GM19043 (cell line): Measurements from ENCODE around the gene PLA2G2F.

ENCODE experiments used
- ATAC-seq: cut with Tn5 transposase; IDR thresholded peaks from one replicate; pipeline ENCODE4 v1.9.1; 2021; ENCODE audit warnings: low read depth; ENCODE audit not compliant: unreplicated experiment

The PLA2G2F gene

DNA sequence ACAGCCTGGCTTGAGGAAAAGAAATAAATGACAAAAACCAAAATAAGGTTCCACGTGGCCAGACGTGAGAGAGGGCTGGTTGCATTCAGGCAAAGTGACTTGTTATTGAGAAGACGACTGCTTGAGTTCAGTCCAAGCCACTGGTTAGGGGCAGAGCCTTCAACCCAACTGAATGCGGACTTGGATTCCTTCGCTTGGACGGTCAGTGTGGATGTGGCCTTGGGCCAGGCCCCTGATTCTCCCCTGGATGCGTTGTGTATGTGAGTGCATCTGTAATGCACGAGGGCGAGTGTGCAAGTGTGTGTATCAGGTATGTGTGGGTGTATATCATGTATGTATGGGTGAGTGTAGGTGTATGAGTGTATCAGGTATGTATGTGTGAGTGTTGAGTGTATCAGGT, 1.9 kb downstream of the PLA2G2F start:
- no peak for ATAC-seq

DNA sequence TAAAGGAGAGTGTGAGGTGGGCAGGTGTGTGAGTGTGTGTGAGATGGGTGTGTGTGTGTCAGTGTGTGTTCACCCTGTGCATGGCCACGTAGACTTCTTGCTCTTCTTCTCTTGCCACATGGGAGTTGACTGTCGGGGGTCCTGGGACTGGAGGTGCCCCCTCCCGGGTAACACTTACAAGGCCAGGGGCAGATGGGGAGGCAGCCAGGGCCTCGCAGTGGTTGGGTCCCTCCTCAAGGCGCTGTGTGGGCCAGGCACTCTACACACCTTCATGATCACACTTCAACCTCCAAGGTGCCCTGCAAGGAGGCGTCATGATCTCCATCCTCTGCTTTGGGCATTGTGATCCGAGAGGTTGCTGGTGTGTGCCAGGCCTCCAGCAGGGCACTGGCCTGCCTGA, 2.3 kb downstream of the PLA2G2F start:
- ATAC-seq = no peak

DNA sequence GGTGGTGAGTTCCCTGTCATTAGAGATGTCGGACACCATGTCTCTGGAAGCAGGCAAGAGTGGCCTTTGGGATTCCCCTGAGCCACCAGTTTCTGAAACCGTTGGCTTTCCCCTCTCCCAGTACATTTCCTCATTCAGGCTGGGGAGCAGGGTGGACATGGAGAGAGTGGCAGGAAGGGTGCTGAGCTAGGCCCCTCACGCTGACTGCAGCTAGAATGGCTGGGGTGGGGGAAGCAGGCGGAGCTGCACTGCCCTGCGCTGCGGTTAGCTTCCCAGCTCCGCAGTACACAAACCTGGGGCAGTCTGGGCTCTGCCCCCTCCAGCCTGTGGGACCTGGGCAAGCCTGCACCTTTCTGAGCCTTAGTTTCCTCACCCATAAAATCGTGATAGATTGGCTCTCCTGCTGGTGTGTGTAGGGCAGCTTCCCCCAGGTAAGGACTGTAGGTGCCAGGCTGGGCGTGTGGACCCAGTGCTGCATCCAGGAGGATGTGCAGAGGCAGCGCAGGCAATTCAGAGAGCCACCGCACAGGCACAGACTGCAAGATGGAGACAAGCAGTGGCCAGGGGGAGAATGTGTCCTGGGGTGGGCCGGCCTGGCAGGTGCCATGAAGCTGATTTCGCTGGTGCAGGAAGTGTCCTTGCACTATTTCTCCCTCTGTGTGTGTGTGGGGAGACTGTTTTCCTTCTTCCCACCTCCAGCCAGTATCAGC, 3.0 kb downstream of the PLA2G2F start:
- ATAC-seq = no peak

DNA sequence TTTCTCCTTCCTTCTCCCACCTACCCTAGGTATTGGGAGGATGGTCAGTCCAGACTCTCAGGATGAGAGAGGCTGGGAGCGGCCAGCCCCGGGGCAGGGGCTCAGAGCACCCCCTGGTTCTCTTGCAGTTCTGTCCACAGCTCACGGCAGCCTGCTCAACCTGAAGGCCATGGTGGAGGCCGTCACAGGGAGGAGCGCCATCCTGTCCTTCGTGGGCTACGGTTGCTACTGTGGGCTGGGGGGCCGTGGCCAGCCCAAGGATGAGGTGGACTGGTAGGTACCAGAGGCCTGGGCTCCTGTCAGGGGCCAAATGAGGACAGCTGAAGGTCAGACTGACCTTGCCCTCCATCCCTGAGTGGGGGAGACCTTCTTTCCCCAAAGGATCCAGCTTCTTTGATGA, 4.2 kb downstream of the PLA2G2F start:
- ATAC-seq = no peak

DNA sequence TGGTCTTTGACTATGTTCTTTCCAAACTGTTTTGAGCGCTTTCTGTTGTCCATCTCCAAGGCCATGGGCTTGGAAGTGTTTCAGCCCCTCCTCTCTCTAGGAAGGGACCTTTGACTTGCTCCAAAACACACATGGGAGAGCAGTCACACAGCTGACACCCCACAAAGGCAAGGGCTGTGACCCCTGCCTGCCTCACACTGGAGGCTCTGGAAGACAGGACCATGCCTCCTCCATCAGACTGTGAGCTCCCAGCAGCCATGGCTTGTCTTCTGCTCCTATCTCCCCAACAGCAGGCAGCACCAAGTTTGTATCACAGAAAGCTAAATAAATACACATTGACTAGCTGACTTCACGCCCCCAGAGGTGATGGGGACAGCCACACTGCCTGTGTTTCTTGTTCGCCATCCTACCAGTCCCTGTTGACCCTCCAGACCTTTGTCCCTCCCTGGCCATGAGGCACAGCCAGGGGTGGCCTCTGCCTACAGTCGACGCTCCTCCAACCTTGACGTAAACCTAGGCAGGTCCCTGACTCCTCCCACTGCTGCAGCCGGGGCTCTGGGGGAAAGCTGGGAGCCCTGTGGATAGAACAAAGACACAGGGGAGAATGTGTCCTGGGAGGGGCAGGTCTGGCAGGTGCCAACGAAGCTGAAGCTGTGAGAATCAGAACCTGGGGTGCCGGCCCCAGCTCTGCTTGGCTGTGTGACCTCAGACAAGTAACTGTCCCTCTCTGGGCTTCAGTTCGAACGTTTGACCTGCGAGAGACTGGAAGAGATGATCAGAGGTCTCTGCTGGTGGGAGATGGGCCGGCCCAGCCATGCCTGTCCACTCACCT, 4.8 kb downstream of the PLA2G2F start:
- no peak for ATAC-seq

DNA sequence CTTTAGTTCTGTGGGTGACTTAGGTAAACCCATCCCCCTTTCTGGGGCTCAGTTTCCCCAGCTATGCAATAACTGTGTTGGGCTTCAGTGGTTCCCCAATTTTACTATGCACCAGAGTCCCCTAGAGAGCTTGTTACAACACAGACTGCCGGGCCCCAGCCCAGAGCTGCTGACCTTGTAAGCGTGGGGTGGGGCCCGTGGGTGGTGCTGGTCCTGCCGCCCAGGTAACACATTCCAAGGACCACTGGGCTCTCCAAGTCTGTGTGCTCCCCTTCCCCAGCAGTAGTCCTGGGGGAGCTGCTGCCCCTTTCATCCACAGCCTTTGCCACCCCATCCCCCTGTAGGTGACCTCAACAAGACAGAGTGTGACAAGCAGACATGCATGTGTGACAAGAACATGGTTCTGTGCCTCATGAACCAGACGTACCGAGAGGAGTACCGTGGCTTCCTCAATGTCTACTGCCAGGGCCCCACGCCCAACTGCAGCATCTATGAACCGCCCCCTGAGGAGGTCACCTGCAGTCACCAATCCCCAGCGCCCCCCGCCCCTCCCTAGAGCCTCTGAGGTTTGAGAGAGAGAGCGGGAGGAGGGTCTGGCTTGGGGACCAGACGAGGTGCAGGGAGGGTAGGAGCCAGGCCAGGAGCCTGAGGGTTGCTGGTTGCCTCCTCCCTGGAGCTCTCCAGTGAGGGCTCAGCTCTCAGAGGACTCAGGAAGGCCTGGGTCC, 8.9 kb downstream of the PLA2G2F start:
- ATAC-seq = no peak

DNA sequence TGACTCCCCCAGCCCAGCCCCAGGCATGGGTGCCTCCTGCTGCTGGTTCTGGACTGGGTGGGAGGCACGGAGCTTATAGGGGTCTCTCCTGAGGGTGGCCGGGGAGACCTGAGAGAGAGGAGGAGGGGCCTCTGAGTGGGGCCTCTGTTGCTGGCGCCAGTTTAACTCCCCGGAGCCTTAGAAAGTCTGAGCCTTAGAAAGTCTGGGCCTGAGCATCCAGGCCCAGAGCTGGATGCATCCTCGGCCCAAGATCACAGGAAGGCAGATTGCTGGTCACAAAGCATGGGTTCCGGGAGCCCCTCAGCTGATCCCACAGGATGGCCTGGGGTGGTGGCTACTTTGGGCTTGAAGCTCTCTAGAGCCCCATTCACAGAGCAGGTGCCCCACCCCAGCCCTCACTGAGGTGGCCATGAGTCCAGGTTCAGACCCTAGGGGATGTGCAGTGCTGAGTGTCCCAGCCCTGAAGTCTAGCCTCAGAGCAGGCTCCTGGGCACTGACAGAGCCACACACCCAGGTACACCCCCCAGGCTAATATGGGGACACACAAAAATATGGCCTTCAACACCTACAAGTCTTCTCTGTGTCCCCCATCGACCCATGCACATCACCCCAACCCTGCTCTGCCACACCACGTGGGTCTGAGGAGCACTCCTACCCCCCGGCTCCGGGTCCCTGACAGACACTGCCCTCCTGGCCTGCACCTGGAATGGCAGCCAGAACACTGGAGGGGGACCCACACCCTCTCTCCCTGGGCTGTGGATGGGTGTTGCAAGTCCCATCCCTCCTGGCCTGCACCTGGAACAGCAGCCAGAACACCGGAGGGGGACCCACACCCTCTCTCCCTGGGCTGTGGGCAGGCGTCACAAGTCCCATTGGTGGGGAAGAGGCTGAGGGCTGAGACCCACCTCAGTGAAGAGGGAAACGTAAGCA, 9.7 kb downstream of the PLA2G2F start:
- no peak for ATAC-seq

DNA sequence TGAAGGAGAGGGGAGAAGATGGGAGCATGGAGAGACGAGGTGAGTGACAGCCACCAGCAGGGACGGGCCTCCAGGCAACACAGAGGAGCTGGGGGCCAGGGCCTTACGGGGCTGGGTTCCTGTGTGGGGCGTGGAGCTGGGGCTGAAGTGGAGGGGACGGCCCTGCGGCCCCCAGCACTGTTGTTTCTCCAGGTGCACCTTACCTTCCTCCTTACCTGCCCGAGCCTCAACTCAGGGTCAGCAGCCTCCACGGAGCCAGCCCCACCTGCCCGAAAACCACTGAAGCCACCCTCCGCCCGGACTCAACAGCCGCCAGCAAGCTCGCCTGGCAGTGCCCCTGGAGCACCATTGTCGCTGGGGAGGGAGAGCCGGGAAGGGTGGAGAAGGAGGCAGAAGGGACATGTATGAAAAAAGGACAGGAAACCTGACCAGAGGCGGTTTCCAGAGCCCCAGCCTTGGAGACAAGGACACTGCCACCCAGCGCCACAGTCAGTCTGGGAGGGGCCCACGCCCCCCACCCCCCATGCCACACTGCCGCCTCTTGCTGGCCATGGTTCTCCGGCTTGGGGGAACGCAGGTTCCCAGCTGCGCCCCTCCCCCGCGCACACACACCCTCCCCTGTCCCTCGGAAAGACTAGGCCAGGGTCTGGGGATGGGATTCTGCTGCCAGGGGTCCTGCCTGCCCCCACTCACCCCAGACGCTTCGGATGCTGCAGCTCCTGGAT, 10.6 kb downstream of the PLA2G2F start:
- ATAC-seq = no peak

DNA sequence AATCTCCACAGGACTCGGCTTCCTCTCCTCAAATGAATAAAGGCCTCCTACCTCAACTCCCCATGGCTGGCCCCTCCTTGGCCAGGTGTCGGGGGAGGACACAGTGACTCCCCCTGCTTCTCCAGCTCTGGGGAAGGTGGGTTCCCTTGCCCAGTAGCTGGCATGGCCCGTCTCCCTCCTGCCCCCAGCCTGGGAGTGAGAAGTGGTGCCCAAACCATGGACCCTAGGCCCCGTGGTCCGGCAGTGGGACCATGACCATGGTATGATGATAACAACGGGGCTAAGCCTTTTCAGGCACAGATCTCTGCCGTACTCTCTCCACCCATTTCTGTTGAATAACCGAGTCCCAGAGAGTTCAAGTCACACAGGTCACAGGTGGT, 11.2 kb downstream of the PLA2G2F start:
- ATAC-seq = no peak

DNA sequence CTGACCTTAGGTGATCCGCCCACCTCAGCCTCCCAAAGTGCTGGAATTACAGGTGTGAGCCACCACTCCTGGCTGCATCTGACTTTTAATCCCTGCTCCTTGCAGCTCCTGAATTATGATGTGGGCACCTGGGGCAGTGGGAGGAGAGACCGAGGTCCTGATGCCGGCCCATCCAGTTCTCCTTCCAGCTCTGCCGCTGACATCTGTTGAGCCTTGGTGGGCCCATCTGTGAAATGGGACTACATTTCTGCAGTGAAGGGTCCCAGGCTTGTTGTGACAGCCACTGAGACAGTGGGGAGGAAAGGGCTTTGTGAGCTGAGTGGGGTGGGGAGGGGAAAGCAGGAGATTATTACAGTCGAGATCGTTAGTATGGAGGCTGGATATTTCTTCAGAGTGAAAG, 11.8 kb downstream of the PLA2G2F start:
- ATAC-seq = no peak

DNA sequence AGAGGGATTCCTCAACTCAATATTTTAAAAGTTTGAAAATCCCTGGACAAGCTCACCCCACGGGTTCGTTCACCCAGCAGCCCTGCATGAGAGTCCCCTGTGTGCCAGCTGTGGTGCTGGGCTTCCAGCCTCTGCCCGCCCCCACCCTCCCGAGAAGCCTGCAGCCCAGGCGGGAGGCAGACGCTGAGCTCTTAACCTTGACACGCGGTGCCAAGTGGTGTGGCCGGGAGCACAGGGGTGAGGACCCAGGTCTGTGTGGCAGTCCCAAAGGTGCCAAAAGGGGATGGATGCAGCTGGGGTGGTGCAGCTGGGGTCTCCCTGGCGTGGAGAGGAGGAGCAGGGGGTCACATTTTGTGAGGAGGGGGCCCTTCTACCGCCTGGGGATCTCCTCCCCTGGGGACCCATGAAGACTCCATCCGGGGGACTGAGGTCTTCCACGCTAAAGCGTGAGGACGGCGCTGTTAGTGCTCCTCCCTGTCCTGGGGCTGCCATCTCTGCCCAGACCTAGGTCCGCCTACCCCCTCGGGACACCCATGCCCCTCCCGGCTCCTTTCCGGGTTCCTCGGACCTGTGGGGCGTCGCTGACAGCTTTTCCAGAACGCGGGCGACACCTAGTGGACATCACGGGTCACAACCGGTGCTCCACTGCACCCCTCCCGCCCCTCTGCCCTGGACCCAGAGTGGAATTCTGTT, 12.9 kb downstream of the PLA2G2F start:
- no peak for ATAC-seq

DNA sequence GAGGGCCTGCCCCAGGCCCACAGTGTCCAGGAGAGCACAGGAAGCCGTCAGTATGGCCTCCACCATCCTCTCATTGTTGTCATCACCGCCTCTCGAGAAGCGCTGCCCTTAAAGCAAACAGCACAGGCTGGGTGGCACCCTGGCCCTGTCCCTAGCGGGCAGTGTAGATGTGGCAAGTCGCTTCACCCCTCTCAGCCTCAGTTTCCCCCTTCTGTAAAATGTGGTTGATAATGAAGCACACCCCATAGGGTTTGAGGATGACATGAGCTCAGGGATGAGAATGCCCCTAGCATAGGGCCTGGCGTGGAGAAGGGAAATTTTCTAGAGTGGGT, 13.4 kb downstream of the PLA2G2F start:
- ATAC-seq = no peak

DNA sequence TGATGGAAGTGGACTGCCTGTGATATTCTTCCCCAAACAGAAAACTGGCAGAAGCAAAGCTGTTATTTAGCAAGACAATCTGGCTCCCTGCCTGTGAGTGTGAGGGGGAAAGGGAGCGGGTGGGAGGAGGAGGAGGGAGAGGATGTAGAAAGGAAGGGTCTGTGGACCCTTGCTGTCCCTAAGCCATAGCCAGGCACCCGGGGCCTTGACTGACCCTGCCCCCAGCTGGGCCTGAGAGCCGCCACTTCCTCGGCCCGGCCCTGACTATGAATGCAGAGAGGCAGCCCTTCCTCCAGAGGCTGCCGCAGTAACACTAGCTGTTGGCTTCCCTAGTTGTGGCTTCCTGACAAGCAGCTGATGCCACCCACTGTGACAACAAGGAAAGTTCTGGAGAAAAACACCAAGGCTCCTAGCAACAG, 13.9 kb downstream of the PLA2G2F start:
- no peak for ATAC-seq

DNA sequence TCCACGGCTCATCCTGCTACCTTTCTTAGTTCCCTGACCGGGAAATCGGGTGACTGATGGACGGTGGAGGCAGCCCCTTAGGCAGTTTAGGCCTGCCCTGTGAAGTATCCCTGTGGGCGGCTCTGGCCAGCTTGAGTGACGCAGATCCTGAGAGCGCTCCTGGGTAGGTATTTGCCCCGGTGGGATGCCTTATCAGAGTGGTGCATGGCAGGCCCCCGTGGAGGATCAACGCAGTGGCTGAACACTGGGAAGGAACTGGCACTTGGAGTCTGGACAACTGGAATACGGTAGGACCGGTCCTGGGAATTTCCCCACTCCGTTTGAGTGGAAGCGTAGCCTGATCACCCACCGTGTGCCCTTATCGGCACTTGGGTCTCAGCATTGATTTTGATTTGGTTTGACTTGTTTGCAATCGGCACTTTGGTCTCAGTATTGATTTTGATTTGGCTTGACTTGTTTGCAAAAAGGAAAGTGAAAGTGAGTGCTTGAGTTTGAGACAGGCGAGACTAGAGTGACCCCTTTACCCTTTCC, 15.2 kb downstream of the PLA2G2F start:
- no peak for ATAC-seq

DNA sequence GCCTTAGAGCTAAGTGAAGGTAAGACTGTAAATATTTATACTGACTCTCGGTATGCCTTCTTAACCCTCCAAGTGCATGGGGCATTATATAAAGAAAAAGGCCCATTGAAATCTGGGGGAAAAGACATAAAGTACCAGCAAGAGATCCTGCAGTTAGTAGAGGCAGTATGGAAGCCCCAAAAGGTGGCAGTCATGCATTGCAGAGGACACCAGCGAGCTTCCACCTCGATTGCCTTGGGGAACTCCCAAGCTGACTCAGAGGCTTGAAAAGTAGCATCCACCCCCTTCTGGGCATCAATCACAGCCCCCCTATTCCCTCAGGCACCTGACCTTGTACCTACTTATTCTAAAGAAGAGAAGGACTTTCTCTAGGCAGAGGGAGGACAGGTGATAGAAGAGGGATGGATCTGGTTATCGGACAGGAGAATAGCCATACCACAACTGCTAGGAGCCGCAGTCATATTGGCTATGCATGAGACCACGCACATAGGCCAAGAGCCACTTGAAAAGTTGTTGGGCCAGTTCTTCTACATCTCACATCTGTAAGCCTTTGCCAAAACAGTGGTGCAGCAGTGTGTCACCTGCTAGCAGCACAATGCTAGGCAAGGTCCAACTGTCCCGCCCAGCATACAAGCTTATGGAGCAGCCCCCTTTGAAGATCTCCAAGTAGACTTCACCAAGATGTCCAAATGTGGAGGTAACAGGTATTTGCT, 19.4 kb downstream of the PLA2G2F start:
- no peak for ATAC-seq

DNA sequence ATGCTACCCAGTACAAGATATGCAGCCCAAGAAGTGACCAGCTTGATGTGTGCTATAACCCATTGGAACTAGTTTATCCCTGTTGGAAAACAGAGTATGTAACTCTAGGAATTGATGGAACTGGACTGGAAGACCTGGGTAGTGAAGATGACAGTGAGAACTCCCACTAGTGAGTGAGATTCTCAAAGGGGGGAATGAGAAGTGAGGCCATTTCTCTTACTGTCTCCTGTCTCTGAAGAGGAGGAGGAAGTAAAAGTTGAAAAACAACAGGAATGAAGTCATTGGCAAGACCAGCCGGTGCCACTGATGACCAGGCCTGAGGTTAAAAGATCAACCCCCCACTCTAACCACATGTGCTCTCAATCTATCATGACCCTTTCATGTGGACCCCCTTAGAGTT, 20.9 kb downstream of the PLA2G2F start:
- ATAC-seq = no peak

DNA sequence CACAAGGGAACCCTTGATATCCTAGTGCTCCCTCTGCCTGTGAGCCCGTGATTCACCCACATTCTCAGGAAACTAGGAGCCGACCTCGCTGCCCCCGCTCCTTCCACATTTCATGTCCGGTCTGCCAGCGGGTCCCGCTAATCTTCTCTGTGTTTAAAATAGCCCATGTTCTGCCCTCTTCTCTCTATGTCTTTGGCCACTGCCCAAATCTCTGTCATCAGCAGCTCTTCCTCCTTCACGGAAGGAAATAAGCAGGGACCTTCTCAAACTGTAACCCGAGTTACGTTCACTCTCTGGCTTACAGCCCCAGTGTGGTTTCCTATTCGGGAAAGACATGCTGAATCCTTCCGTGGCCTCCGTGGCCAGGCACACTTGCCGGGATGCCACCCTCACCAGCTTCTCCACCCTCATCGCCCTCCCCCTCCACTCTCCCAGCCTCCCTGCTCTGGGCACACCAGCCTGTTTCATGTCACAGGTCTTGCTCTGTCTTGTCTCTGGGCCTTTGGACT, 25.6 kb downstream of the PLA2G2F start:
- ATAC-seq = no peak

DNA sequence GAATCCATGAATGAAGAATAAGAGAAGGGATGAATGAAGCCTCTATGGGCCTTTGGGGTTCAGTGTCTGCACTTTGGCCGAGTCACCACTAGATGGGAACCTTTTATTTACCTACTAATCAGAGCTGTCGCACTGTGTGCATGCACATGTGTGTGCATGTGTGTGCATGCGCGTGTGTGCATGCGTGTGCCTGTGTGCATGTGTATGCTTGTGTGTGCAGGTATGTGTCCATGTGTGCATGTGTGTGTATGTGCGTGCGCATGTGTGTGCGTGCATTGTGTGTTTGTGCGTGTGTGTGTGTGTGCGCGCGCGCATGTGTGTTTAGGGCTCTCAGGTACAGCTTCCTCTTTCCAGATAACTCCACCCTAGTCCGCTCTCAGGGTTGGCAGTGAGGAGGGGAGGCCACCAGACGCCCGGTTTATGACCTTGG, 26.4 kb downstream of the PLA2G2F start:
- ATAC-seq = no peak
